H1 (cell line): Measurements from ENCODE around the gene MTPN. TPM values are rescaled to one million over a fixed set of nuclear protein-coding genes. Genes with fewer than 3 reads are reported as not detected.

Experiments
- EP300 ChIP-seq, 2 experiments: IDR thresholded peaks; 1 replicate in 1 of 2; 2 replicates in 1 of 2; pipeline ENCODE4 v1.6.1; 2011 to 2012; ENCODE audit warnings: low read depth in 2 of 2, low read length in 2 of 2, mild to moderate bottlenecking in 2 of 2, borderline replicate concordance in 1 of 2, inconsistent platforms in 1 of 2, moderate library complexity in 1 of 2
- polyA plus RNA-seq, 7 experiments: library from polyadenylated mRNA; depleted of rRNA in 3 of 7; stranded (reverse) in 5 of 7; unstranded in 2 of 7; fragments of >200 nt in 5 of 7; fragments of 200-250 nt in 2 of 7; gene quantifications; 1 replicate in 5 of 7; 2 replicates in 1 of 7; 4 replicates in 1 of 7; pipeline versions ENCODE4 v1.2.1 to v1.2.3, GENCODE V29; 2011 to 2013; ENCODE audit warnings: missing spikeins in 2 of 7, mixed read lengths in 2 of 7
- total RNA-seq: library from RNA; stranded (reverse); fragmentation: NEBNext Ultra II Directional; extraction: Animal tissue kit (Norgen Biotek cat#: 25700); gene quantifications from 2 replicates; pipeline ENCODE4 v1.2.1, GENCODE V29; 2021

Gene MTPN
- total and polyA plus RNA-seq, 2 of the 8 experiments (the other 6 are each of a cell fraction or from before 2014, with no cell fraction given), result 33.0 to 101 TPM

GRCh38 chr7:135944753-135945152, 32.4 kb downstream of the MTPN start (continued):
- TF ChIP-seq EP300 (IDR thresholded peaks at IDR 0.05; ENCODE audit: borderline replicate concordance in 1 of 2, low read depth in 2 of 2, low read length in 2 of 2), result no peak
